ENCODE results near the gene MED29. TPM values are rescaled to one million over a fixed set of nuclear protein-coding genes. Genes with fewer than 3 reads are reported as not detected.
A peak's percentile ranks its signal among the peaks of the same experiment; 100 is the strongest.

Gene MED29
- total and polyA plus RNA-seq, 2 experiments from 2014 or later: 26.1 to 62.0 TPM

DNA sequence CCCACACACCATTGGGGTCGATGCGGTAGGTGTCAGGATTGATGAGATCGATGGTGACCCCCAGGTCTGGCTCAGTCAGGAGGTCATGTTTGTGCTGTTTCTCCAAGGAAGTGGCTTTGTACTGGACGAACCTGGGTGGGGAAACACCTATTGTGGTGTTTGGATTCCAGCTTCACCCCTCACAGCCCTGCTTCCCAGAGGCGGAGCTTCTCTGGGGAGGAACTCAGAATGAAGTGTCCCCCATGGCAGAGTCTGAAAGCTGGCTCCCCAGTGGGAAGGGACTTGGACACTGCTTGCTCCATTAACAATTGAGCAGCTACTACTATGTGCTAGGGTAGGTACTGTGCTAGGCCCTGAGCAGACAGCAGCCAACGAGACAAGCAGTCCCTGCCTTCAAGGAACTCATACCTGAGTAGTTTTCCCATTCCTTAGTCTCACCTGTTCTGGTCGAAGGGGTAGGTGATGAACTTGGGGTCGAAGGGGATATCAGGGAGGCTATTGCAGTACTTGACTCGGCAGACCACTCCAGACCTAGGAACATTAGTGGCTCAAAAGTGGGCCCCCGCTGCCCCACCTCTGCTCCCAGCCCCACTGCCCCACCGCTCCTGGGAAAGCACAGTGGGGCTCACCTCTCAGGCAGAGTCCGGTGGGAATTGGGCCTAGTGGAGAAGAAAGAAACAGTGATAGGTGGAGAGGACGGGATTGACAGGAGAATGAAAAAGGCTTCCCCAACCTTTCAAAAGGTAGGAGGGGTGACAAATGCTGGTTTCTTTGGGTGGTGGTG, 1.4 kb upstream of the MED29 start (continued):
- TF ChIP-seq, protein P1, sequence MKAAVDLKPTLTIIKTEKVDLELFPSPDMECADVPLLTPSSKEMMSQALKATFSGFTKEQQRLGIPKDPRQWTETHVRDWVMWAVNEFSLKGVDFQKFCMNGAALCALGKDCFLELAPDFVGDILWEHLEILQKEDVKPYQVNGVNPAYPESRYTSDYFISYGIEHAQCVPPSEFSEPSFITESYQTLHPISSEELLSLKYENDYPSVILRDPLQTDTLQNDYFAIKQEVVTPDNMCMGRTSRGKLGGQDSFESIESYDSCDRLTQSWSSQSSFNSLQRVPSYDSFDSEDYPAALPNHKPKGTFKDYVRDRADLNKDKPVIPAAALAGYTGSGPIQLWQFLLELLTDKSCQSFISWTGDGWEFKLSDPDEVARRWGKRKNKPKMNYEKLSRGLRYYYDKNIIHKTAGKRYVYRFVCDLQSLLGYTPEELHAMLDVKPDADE (IDR thresholded peaks at IDR 0.05): no peak
- TF ChIP-seq, protein P2, sequence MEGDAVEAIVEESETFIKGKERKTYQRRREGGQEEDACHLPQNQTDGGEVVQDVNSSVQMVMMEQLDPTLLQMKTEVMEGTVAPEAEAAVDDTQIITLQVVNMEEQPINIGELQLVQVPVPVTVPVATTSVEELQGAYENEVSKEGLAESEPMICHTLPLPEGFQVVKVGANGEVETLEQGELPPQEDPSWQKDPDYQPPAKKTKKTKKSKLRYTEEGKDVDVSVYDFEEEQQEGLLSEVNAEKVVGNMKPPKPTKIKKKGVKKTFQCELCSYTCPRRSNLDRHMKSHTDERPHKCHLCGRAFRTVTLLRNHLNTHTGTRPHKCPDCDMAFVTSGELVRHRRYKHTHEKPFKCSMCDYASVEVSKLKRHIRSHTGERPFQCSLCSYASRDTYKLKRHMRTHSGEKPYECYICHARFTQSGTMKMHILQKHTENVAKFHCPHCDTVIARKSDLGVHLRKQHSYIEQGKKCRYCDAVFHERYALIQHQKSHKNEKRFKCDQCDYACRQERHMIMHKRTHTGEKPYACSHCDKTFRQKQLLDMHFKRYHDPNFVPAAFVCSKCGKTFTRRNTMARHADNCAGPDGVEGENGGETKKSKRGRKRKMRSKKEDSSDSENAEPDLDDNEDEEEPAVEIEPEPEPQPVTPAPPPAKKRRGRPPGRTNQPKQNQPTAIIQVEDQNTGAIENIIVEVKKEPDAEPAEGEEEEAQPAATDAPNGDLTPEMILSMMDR (conservative IDR thresholded peaks at IDR 0.05; ENCODE audit: low read depth in 2 of 2): no peak

DNA sequence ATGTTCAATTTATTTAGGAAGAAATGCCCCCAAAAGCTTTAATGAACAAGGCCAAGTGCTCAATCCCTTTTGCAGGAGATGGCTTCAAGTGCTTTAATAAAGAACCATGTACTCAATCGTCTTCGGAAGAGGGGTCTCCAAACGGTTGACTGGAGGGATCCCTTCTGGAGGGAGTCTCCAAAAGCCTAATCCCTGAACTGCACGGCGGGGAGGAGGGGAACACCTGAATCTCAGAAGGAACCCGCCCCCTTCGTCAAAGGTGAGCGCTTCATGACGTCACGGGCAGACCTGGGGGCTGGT, 777 bp upstream of the MED29 start:
- Histone ChIP-seq H2AFZ (peak overlapping the region; percentile 73; the same call in 1 of the 2 replicates), H3K9me2 (ENCODE audit: insufficient read depth) (no peaks in the 10 kb centered on the region), H3K27ac (ENCODE audit: low read depth) (peak overlapping the region; percentile 97), H4K20me1 (replicated peaks; ENCODE audit: insufficient read depth) (peaks cover 16% of the 10 kb centered on the region), H3K4me1 (ENCODE audit: insufficient read depth) (peaks cover 8% of the 10 kb centered on the region), H3F3A (replicated peaks; ENCODE audit: low read depth) (peaks cover 25% of the 10 kb centered on the region; the same call in 1 of the 2 replicates), H3K27me3 (ENCODE audit: insufficient read depth) (no peaks in the 10 kb centered on the region), H3K4me3 (peak overlapping the region; percentile 78), H3K4me2 (peak overlapping the region; percentile 88), H3K36me3 (ENCODE audit: insufficient read depth) (0 out of 2 replicates have a peak, but pooled peaks cover 9% of the 10 kb centered on the region), H3K79me2 (replicated peaks; ENCODE audit: insufficient read depth) (peaks cover 13% of the 10 kb centered on the region)
- Mint-ChIP-seq H3K4me1 (peaks cover 16% of the 10 kb centered on the region), H3K9me3 (peaks cover 3% of the 10 kb centered on the region; the same call in 1 of the 3 replicates), H3K27me3 (ENCODE audit: insufficient read depth, low read depth, poor library complexity) (peaks cover 25% of the 10 kb centered on the region), H3K36me3 (ENCODE audit: low read depth) (peaks cover 68% of the 10 kb centered on the region), H3K4me3 (peak overlapping the region; percentile 97), H3K27ac (peak overlapping the region; percentile 100)
- ATAC-seq: no peak
- TF ChIP-seq CREB1 (CRISPR knock-in tag; IDR thresholded peaks at IDR 0.05; ENCODE audit: low read depth) (peak; percentile 99), STAT1 (IDR thresholded peaks at IDR 0.05; ENCODE audit: unreplicated experiment) (no peak), ZNF331 (CRISPR knock-in tag; IDR thresholded peaks at IDR 0.05; ENCODE audit: low read depth) (0 out of 2 replicates have a peak, but pooled peaks have one; percentile 30)
- no peak for DNase-seq (ENCODE audit: low spot score)

DNA sequence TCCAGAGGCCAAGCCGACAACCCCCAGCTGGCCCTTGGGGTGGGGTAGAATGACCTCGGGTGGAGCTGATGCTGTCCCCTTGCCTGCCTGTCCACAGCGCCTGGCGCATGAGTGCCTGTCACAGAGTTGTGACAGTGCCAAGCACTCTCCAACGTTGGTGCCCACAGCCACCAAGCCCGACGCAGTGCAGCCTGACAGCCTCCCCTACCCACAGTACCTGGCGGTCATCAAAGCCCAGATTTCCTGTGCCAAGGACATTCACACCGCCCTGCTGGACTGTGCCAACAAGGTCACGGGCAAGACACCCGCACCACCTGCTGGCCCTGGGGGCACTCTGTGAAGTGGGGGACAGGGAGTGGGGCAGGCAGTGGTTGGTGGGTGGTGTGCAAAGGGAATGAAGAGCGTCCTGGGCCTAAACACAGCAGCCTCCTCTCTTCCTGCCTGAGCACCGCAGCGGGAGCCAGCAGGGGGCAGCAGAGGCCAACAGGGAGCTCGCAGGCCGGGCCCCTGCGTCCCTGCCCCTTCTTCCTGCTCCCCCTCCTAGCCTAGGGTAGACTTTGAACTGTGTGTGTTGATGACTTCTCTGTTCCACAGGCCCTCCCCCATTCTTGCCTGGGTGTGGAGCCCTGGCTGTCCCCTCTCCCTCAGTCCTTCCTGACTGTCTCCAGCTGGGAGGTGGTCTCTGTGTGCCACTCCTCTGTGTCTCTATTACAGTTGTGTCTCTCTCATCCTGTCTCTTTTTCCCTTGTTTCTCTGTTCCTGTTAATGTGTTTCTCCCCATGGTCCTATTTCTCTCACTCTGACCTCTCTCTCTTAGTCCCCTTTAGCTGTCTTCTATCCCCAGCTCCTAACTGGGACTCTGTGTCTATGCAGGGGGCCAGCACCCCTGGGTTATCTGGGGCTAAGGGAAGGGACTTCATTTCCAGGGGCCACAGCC, 6.5 kb downstream of the MED29 start:
- H3K9me2 ChIP-seq (ENCODE audit: insufficient read depth): no peaks in the 10 kb centered on the region
- no peaks in the 10 kb centered on the region; the same call in none of the 2 replicates for H4K20me1 ChIP-seq (replicated peaks; ENCODE audit: insufficient read depth)
- peaks cover 33% of the 10 kb centered on the region for H3K36me3 Mint-ChIP-seq (ENCODE audit: low read depth)
- H3K9me3 Mint-ChIP-seq: 0 out of 3 replicates have a peak, but pooled peaks cover 4% of the 10 kb centered on the region
- H3K4me1 Mint-ChIP-seq: peaks cover 28% of the 10 kb centered on the region
- H2AFZ ChIP-seq: no peak overlapping the region
- no peaks in the 10 kb centered on the region for H3K27me3 ChIP-seq (ENCODE audit: insufficient read depth)
- peaks cover 3% of the 10 kb centered on the region for H3K79me2 ChIP-seq (replicated peaks; ENCODE audit: insufficient read depth)
- H3K27ac Mint-ChIP-seq: peak overlapping the region; percentile 22; the same call in 1 of the 2 replicates
- H3K4me3 ChIP-seq: peak overlapping the region; percentile 36; the same call in 1 of the 2 replicates
- H3K36me3 ChIP-seq (ENCODE audit: insufficient read depth): 0 out of 2 replicates have a peak, but pooled peaks cover 7% of the 10 kb centered on the region
- no peak overlapping the region for H3K4me3 Mint-ChIP-seq
- peaks cover 18% of the 10 kb centered on the region; the same call in 1 of the 2 replicates for H3K4me1 ChIP-seq (ENCODE audit: insufficient read depth)
- H3K4me2 ChIP-seq: peak overlapping the region; percentile 51
- H3K27ac ChIP-seq (ENCODE audit: low read depth): peak overlapping the region; percentile 80; the same call in 1 of the 2 replicates
- H3F3A ChIP-seq (replicated peaks; ENCODE audit: low read depth): peaks cover 31% of the 10 kb centered on the region; the same call in 1 of the 2 replicates
- ATAC-seq (peak; percentile 87), DNase-seq (ENCODE audit: low spot score) (peak; percentile 93)
- peaks cover 6% of the 10 kb centered on the region for H3K27me3 Mint-ChIP-seq (ENCODE audit: insufficient read depth, low read depth, poor library complexity)
- TF ChIP-seq, protein P3, sequence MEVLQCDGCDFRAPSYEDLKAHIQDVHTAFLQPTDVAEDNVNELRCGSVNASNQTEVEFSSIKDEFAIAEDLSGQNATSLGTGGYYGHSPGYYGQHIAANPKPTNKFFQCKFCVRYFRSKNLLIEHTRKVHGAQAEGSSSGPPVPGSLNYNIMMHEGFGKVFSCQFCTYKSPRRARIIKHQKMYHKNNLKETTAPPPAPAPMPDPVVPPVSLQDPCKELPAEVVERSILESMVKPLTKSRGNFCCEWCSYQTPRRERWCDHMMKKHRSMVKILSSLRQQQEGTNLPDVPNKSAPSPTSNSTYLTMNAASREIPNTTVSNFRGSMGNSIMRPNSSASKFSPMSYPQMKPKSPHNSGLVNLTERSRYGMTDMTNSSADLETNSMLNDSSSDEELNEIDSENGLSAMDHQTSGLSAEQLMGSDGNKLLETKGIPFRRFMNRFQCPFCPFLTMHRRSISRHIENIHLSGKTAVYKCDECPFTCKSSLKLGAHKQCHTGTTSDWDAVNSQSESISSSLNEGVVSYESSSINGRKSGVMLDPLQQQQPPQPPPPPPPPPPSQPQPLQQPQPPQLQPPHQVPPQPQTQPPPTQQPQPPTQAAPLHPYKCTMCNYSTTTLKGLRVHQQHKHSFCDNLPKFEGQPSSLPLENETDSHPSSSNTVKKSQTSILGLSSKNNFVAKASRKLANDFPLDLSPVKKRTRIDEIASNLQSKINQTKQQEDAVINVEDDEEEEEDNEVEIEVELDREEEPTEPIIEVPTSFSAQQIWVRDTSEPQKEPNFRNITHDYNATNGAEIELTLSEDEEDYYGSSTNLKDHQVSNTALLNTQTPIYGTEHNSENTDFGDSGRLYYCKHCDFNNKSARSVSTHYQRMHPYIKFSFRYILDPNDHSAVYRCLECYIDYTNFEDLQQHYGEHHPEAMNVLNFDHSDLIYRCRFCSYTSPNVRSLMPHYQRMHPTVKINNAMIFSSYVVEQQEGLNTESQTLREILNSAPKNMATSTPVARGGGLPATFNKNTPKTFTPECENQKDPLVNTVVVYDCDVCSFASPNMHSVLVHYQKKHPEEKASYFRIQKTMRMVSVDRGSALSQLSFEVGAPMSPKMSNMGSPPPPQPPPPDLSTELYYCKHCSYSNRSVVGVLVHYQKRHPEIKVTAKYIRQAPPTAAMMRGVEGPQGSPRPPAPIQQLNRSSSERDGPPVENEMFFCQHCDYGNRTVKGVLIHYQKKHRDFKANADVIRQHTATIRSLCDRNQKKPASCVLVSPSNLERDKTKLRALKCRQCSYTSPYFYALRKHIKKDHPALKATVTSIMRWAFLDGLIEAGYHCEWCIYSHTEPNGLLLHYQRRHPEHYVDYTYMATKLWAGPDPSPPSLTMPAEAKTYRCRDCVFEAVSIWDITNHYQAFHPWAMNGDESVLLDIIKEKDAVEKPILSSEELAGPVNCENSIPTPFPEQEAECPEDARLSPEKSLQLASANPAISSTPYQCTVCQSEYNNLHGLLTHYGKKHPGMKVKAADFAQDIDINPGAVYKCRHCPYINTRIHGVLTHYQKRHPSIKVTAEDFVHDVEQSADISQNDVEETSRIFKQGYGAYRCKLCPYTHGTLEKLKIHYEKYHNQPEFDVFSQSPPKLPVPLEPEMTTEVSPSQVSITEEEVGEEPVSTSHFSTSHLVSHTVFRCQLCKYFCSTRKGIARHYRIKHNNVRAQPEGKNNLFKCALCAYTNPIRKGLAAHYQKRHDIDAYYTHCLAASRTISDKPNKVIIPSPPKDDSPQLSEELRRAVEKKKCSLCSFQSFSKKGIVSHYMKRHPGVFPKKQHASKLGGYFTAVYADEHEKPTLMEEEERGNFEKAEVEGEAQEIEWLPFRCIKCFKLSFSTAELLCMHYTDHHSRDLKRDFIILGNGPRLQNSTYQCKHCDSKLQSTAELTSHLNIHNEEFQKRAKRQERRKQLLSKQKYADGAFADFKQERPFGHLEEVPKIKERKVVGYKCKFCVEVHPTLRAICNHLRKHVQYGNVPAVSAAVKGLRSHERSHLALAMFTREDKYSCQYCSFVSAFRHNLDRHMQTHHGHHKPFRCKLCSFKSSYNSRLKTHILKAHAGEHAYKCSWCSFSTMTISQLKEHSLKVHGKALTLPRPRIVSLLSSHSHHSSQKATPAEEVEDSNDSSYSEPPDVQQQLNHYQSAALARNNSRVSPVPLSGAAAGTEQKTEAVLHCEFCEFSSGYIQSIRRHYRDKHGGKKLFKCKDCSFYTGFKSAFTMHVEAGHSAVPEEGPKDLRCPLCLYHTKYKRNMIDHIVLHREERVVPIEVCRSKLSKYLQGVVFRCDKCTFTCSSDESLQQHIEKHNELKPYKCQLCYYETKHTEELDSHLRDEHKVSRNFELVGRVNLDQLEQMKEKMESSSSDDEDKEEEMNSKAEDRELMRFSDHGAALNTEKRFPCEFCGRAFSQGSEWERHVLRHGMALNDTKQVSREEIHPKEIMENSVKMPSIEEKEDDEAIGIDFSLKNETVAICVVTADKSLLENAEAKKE (CRISPR knock-in tag; IDR thresholded peaks at IDR 0.05): no peak
- TF ChIP-seq STAT1 (IDR thresholded peaks at IDR 0.05; ENCODE audit: unreplicated experiment): no peak
